ENCODE measurements around the gene ELMO1.

ELMO1 gene

GRCh38 chr7:37208528-37208927, 240.1 kb downstream of the ELMO1 start:
- H3K4me3 ChIP-seq (ENCODE audit: low read depth, low read length): no peak overlapping the region
- ChIA-PET CTCF (interaction anchor here (2.8 to 4.6 kb wide), 2 partner anchors 9 to 625 kb away, joined by 16 to 38 read pairs; no protein-coding TSS in a partner anchor), POLR2A (no interaction called here)
- DNase-seq (ENCODE audit: low read depth, low spot score): peak; percentile 46
- peak; percentile 34 for TF ChIP-seq CTCF (IDR thresholded peaks at IDR 0.05; ENCODE audit: insufficient read depth, low read length, missing control alignments)

- ChIA-PET POLR2A (no interaction called here), CTCF (interaction anchor here (1.4 kb wide), 1 partner anchor 9 kb away, joined by 3 read pairs; no protein-coding TSS in a partner anchor)
- DNase-seq (ENCODE audit: low read depth, low spot score): no peak
- H3K4me3 ChIP-seq (ENCODE audit: low read depth, low read length): no peak overlapping the region
- TF ChIP-seq CTCF (IDR thresholded peaks at IDR 0.05; ENCODE audit: insufficient read depth, low read length, missing control alignments): no peak
Observed at GRCh38 chr7:37206192-37206591, 242.5 kb downstream of the ELMO1 start.

- no peak for TF ChIP-seq CTCF (IDR thresholded peaks at IDR 0.05; ENCODE audit: insufficient read depth, low read length, missing control alignments)
- CTCF ChIA-PET: interaction anchor here (1.1 to 1.3 kb wide), 2 partner anchors 238 to 717 kb away, joined by 3 read pairs; no protein-coding TSS in a partner anchor
- no peak for DNase-seq (ENCODE audit: low read depth, low spot score)
Observed at GRCh38 chr7:37205451-37205850, 243.2 kb downstream of the ELMO1 start.

GRCh38 chr7:37201876-37202198, 246.8 kb downstream of the ELMO1 start:
- no peak for DNase-seq (ENCODE audit: low read depth, low spot score)
- H3K4me3 ChIP-seq (ENCODE audit: low read depth, low read length): no peak overlapping the region
- ChIA-PET POLR2A (no interaction called here), CTCF (interaction anchor here (1.1 to 8.3 kb wide), 12 partner anchors 8 to 729 kb away, joined by 3 to 122 read pairs (median 6); no protein-coding TSS in a partner anchor)
- TF ChIP-seq CTCF (IDR thresholded peaks at IDR 0.05; ENCODE audit: insufficient read depth, low read length, missing control alignments): no peak

More at GRCh38 chr7:37205451-37205850, 243.2 kb downstream of the ELMO1 start:
- H3K4me3 ChIP-seq (ENCODE audit: low read depth, low read length): no peak overlapping the region
- POLR2A ChIA-PET: no interaction called here

GRCh38 chr7:37201003-37201875, 247.4 kb downstream of the ELMO1 start:
- TF ChIP-seq CTCF (IDR thresholded peaks at IDR 0.05; ENCODE audit: insufficient read depth, low read length, missing control alignments): peak; percentile 81
- H3K4me3 ChIP-seq (ENCODE audit: low read depth, low read length): no peak overlapping the region
- POLR2A ChIA-PET: no interaction called here
- CTCF ChIA-PET: interaction anchor here (0.6 to 8.3 kb wide), 20 partner anchors 8 to 1169 kb away, joined by 3 to 122 read pairs (median 4); no protein-coding TSS in a partner anchor
- DNase-seq (ENCODE audit: low read depth, low spot score): peak; percentile 14

- H3K4me3 ChIP-seq (ENCODE audit: low read depth, low read length): no peak overlapping the region
- ChIA-PET CTCF (interaction anchor here (0.6 to 8.3 kb wide), 22 partner anchors 10 to 758 kb away, joined by 3 to 122 read pairs (median 4); no protein-coding TSS in a partner anchor), POLR2A (no interaction called here)
- TF ChIP-seq CTCF (IDR thresholded peaks at IDR 0.05; ENCODE audit: insufficient read depth, low read length, missing control alignments): peak; percentile 90
- DNase-seq (ENCODE audit: low read depth, low spot score): peak; percentile 14
Observed at GRCh38 chr7:37198906-37199485, 249.7 kb downstream of the ELMO1 start.
